ENCODE measurements around the gene MIPOL1.
"Not testable (repeated sequence)": the region's sequence is repeated elsewhere in the genome, so short reads cannot be mapped to it uniquely, and the experiment has no call there.

The MIPOL1 gene

DNA sequence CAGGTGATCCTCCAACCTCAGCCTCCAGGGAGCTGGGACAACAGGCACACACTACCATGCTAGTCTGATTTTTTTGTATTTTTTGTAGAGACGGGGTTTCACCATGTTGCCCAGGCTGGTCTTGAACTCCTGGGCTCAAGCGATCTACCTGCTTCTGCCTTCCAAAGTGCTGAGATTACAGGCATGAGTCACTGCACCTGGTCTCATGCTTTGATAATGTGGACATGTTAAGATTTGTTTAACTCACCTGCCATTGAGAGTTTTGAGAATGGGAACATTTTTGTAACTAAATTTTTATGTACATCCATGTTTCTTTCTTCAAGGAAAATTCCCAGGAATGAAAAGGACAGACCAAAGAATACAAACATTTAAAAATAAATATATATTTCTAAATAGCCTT, 121.2 kb downstream of the MIPOL1 start:
- no peak overlapping the region for H3K4me3 ChIP-seq (ENCODE audit: low read depth in 1 of 2, low read length in 1 of 2)
- H3K27ac ChIP-seq: no peak overlapping the region
- no peaks in the 10 kb centered on the region for H3K27me3 ChIP-seq
- no peaks in the 10 kb centered on the region for H3K9me3 ChIP-seq
- no peaks in the 10 kb centered on the region for H3K4me1 ChIP-seq (ENCODE audit: control insufficient read depth in 1 of 2, insufficient read depth in 1 of 2, low read depth in 1 of 2, low read length in 1 of 2)
- no peaks in the 10 kb centered on the region for H3K36me3 ChIP-seq
- TF ChIP-seq CTCF (IDR thresholded peaks at IDR 0.05): no peak

- Histone ChIP-seq H3K4me3 (ENCODE audit: low read depth in 1 of 2, low read length in 1 of 2) (no peak overlapping the region), H3K4me1 (ENCODE audit: control insufficient read depth in 1 of 2, insufficient read depth in 1 of 2, low read depth in 1 of 2, low read length in 1 of 2) (no peaks in the 10 kb centered on the region), H3K36me3 (no peaks in the 10 kb centered on the region), H3K27ac (no peak overlapping the region), H3K27me3 (no peaks in the 10 kb centered on the region), H3K9me3 (no peaks in the 10 kb centered on the region)
- TF ChIP-seq CTCF (IDR thresholded peaks at IDR 0.05): no peak
Observed at GRCh38 chr14:37320106-37320505, 122.4 kb downstream of the MIPOL1 start.

GRCh38 chr14:37325332-37325731, 127.6 kb downstream of the MIPOL1 start:
- H3K27me3 ChIP-seq: no peaks in the 10 kb centered on the region
- H3K9me3 ChIP-seq: no peaks in the 10 kb centered on the region
- H3K27ac ChIP-seq: no peak overlapping the region
- TF ChIP-seq CTCF (IDR thresholded peaks at IDR 0.05): no peak
- H3K4me1 ChIP-seq (ENCODE audit: control insufficient read depth in 1 of 2, insufficient read depth in 1 of 2, low read depth in 1 of 2, low read length in 1 of 2): no peaks in the 10 kb centered on the region
- no peak overlapping the region for H3K4me3 ChIP-seq (ENCODE audit: low read depth in 1 of 2, low read length in 1 of 2)
- H3K36me3 ChIP-seq: no peaks in the 10 kb centered on the region

DNA sequence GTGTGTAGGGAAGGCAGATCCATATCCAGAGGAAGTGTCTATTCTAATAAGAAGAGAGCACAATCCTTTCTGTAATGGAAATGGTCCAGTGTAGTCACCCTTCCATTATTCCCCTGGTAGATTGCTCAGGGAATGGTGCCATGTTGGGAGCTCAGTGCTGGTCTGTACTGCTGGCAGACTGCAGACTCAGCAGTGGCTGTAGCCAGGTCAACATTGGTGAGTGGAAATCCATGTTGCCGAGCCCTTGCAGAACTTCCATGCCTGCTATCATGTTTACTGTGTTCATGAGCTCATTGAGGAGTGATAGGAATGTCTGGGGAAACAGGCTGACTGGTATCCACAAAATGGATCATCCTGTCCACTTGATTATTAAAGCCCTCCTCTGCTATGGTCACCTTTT, 128.7 kb downstream of the MIPOL1 start:
- H3K36me3 ChIP-seq: no peaks in the 10 kb centered on the region
- H3K9me3 ChIP-seq: no peaks in the 10 kb centered on the region
- H3K4me3 ChIP-seq (ENCODE audit: low read depth in 1 of 2, low read length in 1 of 2): no peak overlapping the region
- TF ChIP-seq CTCF (IDR thresholded peaks at IDR 0.05): no peak
- H3K27me3 ChIP-seq: no peaks in the 10 kb centered on the region
- H3K4me1 ChIP-seq (ENCODE audit: control insufficient read depth in 1 of 2, insufficient read depth in 1 of 2, low read depth in 1 of 2, low read length in 1 of 2): no peaks in the 10 kb centered on the region
- H3K27ac ChIP-seq: no peak overlapping the region

- not testable (repeated sequence) for H3K36me3 ChIP-seq; H3K27me3 ChIP-seq; H3K27ac ChIP-seq; H3K9me3 ChIP-seq; H3K4me3 ChIP-seq (ENCODE audit: low read depth in 1 of 2, low read length in 1 of 2); H3K4me1 ChIP-seq (ENCODE audit: control insufficient read depth in 1 of 2, insufficient read depth in 1 of 2, low read depth in 1 of 2, low read length in 1 of 2)
Observed at GRCh38 chr14:37327933-37328332, 130.2 kb downstream of the MIPOL1 start.

- no peak overlapping the region for H3K4me3 ChIP-seq (ENCODE audit: low read depth in 1 of 2, low read length in 1 of 2)
- no peak for TF ChIP-seq CTCF (IDR thresholded peaks at IDR 0.05)
- no peaks in the 10 kb centered on the region for H3K9me3 ChIP-seq
- H3K36me3 ChIP-seq: no peaks in the 10 kb centered on the region
- H3K27ac ChIP-seq: no peak overlapping the region
- H3K4me1 ChIP-seq (ENCODE audit: control insufficient read depth in 1 of 2, insufficient read depth in 1 of 2, low read depth in 1 of 2, low read length in 1 of 2): no peaks in the 10 kb centered on the region
- no peaks in the 10 kb centered on the region for H3K27me3 ChIP-seq
Observed at GRCh38 chr14:37328673-37329072, 130.9 kb downstream of the MIPOL1 start.
